GM20000 (cell line): ENCODE results near the gene MAGI1.

Experiments
- DNase-seq: peaks from one replicate; pipeline ENCODE4 v3.0.0; 2012; ENCODE audit warnings: low spot score
- CTCF ChIP-seq: IDR thresholded peaks from 2 replicates; pipeline ENCODE4 v1.5.1; 2012; ENCODE audit warnings: mild to moderate bottlenecking, control low read depth; ENCODE audit errors: extremely low read depth, missing control alignments

Gene MAGI1

GRCh38 chr3:65635657-65636056, 403.1 kb downstream of the MAGI1 start:
- TF ChIP-seq CTCF: no peak
- no peak for DNase-seq

GRCh38 chr3:65633018-65633638, 405.6 kb downstream of the MAGI1 start:
- no peak for TF ChIP-seq CTCF
- DNase-seq: no peak

GRCh38 chr3:65632414-65632813, 406.3 kb downstream of the MAGI1 start:
- TF ChIP-seq CTCF: no peak
- DNase-seq: no peak

GRCh38 chr3:65628978-65629377, 409.7 kb downstream of the MAGI1 start:
- no peak for TF ChIP-seq CTCF
- DNase-seq: no peak

- DNase-seq: no peak
- TF ChIP-seq CTCF: no peak
These were observed 411.7 kb downstream of the MAGI1 start for GRCh38 chr3:65627062-65627461.

GRCh38 chr3:65625305-65625704, 413.4 kb downstream of the MAGI1 start:
- TF ChIP-seq CTCF: no peak
- no peak for DNase-seq

- no peak for DNase-seq
- TF ChIP-seq CTCF: no peak
These were observed 415.4 kb downstream of the MAGI1 start for GRCh38 chr3:65623362-65623761.
